Activated CD8-positive, alpha-beta memory T cell treated with anti-CD3 and anti-CD28 coated beads, Interleukin-2, amount 10 ng/mL, durations not matched to agents 7 days and 5 days (primary cell): Measurements from ENCODE around the gene LEMD1. TPM values are rescaled to one million over a fixed set of nuclear protein-coding genes. Genes with fewer than 3 reads are reported as not detected.

Source experiments
- ATAC-seq: fragments of 150-1000 bp; cut with Tn5 transposase; one replicate; pipeline ENCODE4 v1.10.0; 2021; ENCODE audit warnings: moderate library complexity
- CTCF ChIA-PET: fragments of 350-600 bp; sonication (Branson Sonifier 250); formaldehyde crosslinking; loops from one replicate; lab custom pipeline; 2021; ENCODE audit warnings: antibody characterized with exemption; lab: Charles Lee
- DNase-seq: peaks from one replicate; pipeline ENCODE4 v3.0.0-alpha.2; 2020
- H3K27ac Mint-ChIP-seq: one replicate; pipeline ENCODE4 v1.8.0; 2021; ENCODE audit warnings: mild to moderate bottlenecking, mixed read lengths
- H3K27me3 Mint-ChIP-seq: one replicate; pipeline ENCODE4 v1.8.0; 2021; ENCODE audit warnings: mixed read lengths
- H3K36me3 Mint-ChIP-seq: one replicate; pipeline ENCODE4 v1.8.0; 2021; ENCODE audit warnings: mild to moderate bottlenecking, mixed read lengths
- H3K4me1 Mint-ChIP-seq: one replicate; pipeline ENCODE4 v1.8.0; 2021; ENCODE audit warnings: mixed read lengths
- H3K4me3 Mint-ChIP-seq: one replicate; pipeline ENCODE4 v1.8.0; 2021; ENCODE audit warnings: mild to moderate bottlenecking, moderate library complexity, mixed read lengths
- H3K9me3 Mint-ChIP-seq: one replicate; pipeline ENCODE4 v1.8.0; 2022; ENCODE audit warnings: low read depth, mixed read lengths
- microRNA-seq: library from miRNA; unstranded; fragments of <30 nt; microRNA quantifications from one replicate; pipeline ENCODE4 v1.2.0, GENCODE V29; 2022
- total RNA-seq, 2 experiments: library from RNA; stranded (reverse); gene quantifications; one replicate each; pipeline ENCODE4 v1.2.3, GENCODE V29; 2021

LEMD1 gene
- total RNA-seq, 2 experiments from 2014 or later: 0.54 to 1.8 TPM

GRCh38 chr1:205337481-205337880 is 84.4 kb downstream of the LEMD1 start:
- H3K4me1 Mint-ChIP-seq: peaks cover 21% of the 10 kb centered on the region
- no peaks in the 10 kb centered on the region for H3K9me3 Mint-ChIP-seq
- no peak for ATAC-seq
- no peak for DNase-seq
- no peak overlapping the region for H3K27ac Mint-ChIP-seq
- CTCF ChIA-PET: interaction anchor here (0.6 to 29.1 kb wide), 14 partner anchors 12 to 295 kb away, joined by 3 to 1096 read pairs (median 7); partner anchors contain the start of gene NUAK2
- peaks cover 62% of the 10 kb centered on the region for H3K27me3 Mint-ChIP-seq
- H3K36me3 Mint-ChIP-seq: peaks cover 1% of the 10 kb centered on the region
- no peak overlapping the region for H3K4me3 Mint-ChIP-seq

- H3K4me1 Mint-ChIP-seq: peaks cover 19% of the 10 kb centered on the region
- ATAC-seq: peak; percentile 82
- CTCF ChIA-PET: interaction anchor here (0.7 to 29.1 kb wide), 30 partner anchors 10 to 253 kb away, joined by 3 to 1096 read pairs (median 4); partner anchors contain the start of genes BLACAT1, NUAK2 and TMCC2
- H3K36me3 Mint-ChIP-seq: no peaks in the 10 kb centered on the region
- H3K4me3 Mint-ChIP-seq: no peak overlapping the region
- no peaks in the 10 kb centered on the region for H3K9me3 Mint-ChIP-seq
- peaks cover 46% of the 10 kb centered on the region for H3K27me3 Mint-ChIP-seq
- peak; percentile 84 for DNase-seq
- H3K27ac Mint-ChIP-seq: no peak overlapping the region
Measured at GRCh38 chr1:205335692-205336091, 86.2 kb downstream of the LEMD1 start.

- no peaks in the 10 kb centered on the region for H3K9me3 Mint-ChIP-seq
- ATAC-seq (no peak), DNase-seq (no peak)
- no peak overlapping the region for H3K4me3 Mint-ChIP-seq
- H3K36me3 Mint-ChIP-seq: no peaks in the 10 kb centered on the region
- no peak overlapping the region for H3K27ac Mint-ChIP-seq
- H3K27me3 Mint-ChIP-seq: peaks cover 35% of the 10 kb centered on the region
- CTCF ChIA-PET: interaction anchor here (0.6 to 29.1 kb wide), 8 partner anchors 9 to 216 kb away, joined by 3 to 1096 read pairs (median 4); partner anchors contain the start of gene NUAK2
- H3K4me1 Mint-ChIP-seq: no peaks in the 10 kb centered on the region
Measured at GRCh38 chr1:205332015-205332791, 89.7 kb downstream of the LEMD1 start.

Small RNAs within 50 kb of the gene (microRNA-seq; reads per million reads assigned to microRNA genes)
- 60.4 reads per million, percentile 60 among the genes with 10 or more reads in this experiment for gene MIR135B

Other genes starting within 250 kb of the LEMD1 start
- 10 to 100 TPM in 1 of 2 experiments, 1 to 10 TPM in 1; 8.7 to 11.6 TPM for gene DSTYK, start 210.4 kb downstream of the LEMD1 start, total RNA-seq
- 1 to 10 TPM; 2.6 to 5.3 TPM for gene TMCC2, start 194.1 kb downstream of the LEMD1 start, total RNA-seq
- 1 to 10 TPM; 1.9 to 6.0 TPM for gene NUAK2, start 100.3 kb downstream of the LEMD1 start, total RNA-seq
- not detected for gene KLHDC8A, start 65.1 kb downstream of the LEMD1 start, total RNA-seq
- under 1 TPM; 0.19 to 0.47 TPM for gene BLACAT1, start 34.0 kb upstream of the LEMD1 start, total RNA-seq
- 1 to 10 TPM; 4.0 to 5.2 TPM for gene CDK18, start 82.6 kb upstream of the LEMD1 start, total RNA-seq
- gene ELK4, start 210.0 kb upstream of the LEMD1 start, total RNA-seq: 10 to 100 TPM; 70.9 to 79.7 TPM